ENCODE measurements around the gene KNDC1.

- TF ChIP-seq MXI1 (conservative IDR thresholded peaks at IDR 0.05; ENCODE audit: poor library complexity, severe bottlenecking) = no peak
- TF ChIP-seq CTCF (IDR thresholded peaks at IDR 0.05; ENCODE audit: poor library complexity, severe bottlenecking) = no peak
- no peak for TF ChIP-seq EZH2 (IDR thresholded peaks at IDR 0.05; ENCODE audit: borderline replicate concordance, insufficient read depth, low read length, poor library complexity, severe bottlenecking)
- TF ChIP-seq EP300 (conservative IDR thresholded peaks at IDR 0.05; ENCODE audit: poor library complexity, severe bottlenecking) = no peak
These were observed 24.9 kb upstream of the KNDC1 start for GRCh38 chr10:133135116-133135465.
